Activated CD4-positive, alpha-beta memory T cell treated with anti-CD3 and anti-CD28 coated beads for 36 hours (primary cell): ENCODE data around the gene HEATR9. TPM values are rescaled to one million over a fixed set of nuclear protein-coding genes. Genes with fewer than 3 reads are reported as not detected.

ENCODE experiments used
- CTCF ChIA-PET: fragments of 350-600 bp; sonication (Branson Sonifier 250); formaldehyde crosslinking; loops from one replicate; lab custom pipeline; 2021; ENCODE audit warnings: antibody characterized with exemption, inconsistent platforms; lab: Charles Lee
- POLR2A ChIA-PET: fragments of 350-600 bp; sonication (Branson Sonifier 250); formaldehyde crosslinking; loops from one replicate; lab custom pipeline; 2021; ENCODE audit warnings: antibody characterized with exemption; lab: Charles Lee
- DNase-seq: peaks from one replicate; pipeline ENCODE4 v3.0.0-alpha.2; 2020
- H3K27ac Mint-ChIP-seq: one replicate; pipeline ENCODE4 v1.8.0; 2021; ENCODE audit warnings: mixed read lengths
- H3K27me3 Mint-ChIP-seq: one replicate; pipeline ENCODE4 v1.8.0; 2021; ENCODE audit warnings: mixed read lengths
- H3K36me3 Mint-ChIP-seq: one replicate; pipeline ENCODE4 v1.8.0; 2021; ENCODE audit warnings: mixed read lengths
- H3K4me1 Mint-ChIP-seq: one replicate; pipeline ENCODE4 v1.8.0; 2021; ENCODE audit warnings: low read depth, mixed read lengths
- H3K4me3 Mint-ChIP-seq: one replicate; pipeline ENCODE4 v1.8.0; 2021; ENCODE audit warnings: mild to moderate bottlenecking, mixed read lengths
- H3K9me3 Mint-ChIP-seq: one replicate; pipeline ENCODE4 v1.8.0; 2021; ENCODE audit warnings: mixed read lengths
- intact Hi-C: fragments of 100-400 bp; cut with micrococcal nuclease; formaldehyde crosslinking; loops from one replicate; pipeline ENCODE4 v1.15.1; 2023
- total RNA-seq, 2 experiments: library from RNA; stranded (reverse); gene quantifications; one replicate each; pipeline ENCODE4 v1.2.3, GENCODE V29; 2021

HEATR9 gene
- total RNA-seq, 2 experiments from 2014 or later = 0.24 to 0.27 TPM

DNA sequence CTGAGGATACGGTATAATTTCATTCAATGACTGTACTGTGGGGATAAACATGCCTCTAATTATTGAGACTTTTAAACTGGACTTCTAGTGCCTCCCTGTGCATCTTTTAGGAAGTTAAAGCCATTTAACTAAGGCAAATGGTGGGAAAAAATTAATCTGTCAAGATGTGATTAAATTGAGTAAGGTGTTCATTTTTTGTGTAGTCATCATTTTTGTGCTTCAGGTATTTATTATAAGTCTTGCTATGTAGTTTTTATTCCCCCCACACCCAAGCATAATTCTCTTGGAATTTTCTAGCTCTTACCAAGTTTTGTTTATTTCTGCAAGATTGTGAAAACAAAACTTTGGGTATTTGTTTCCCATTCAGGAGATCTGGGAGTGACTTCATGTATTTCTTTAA is 49.2 kb downstream of the HEATR9 start:
- CTCF ChIA-PET = interaction anchor here (1.3 to 2.5 kb wide), 4 partner anchors 11 to 72 kb away, joined by 3 to 16 read pairs (median 10); partner anchors contain the start of gene TAF15
- Mint-ChIP-seq H3K4me1 (peaks cover 32% of the 10 kb centered on the region), H3K27ac (no peak overlapping the region), H3K36me3 (peaks cover 50% of the 10 kb centered on the region), H3K4me3 (no peak overlapping the region), H3K9me3 (no peaks in the 10 kb centered on the region), H3K27me3 (no peaks in the 10 kb centered on the region)
- intact Hi-C loops = no loop called here
- POLR2A ChIA-PET = interaction anchor here (0.9 kb wide), 1 partner anchor 9 kb away, joined by 3 read pairs; no protein-coding TSS in a partner anchor
- DNase-seq = no peak

DNA sequence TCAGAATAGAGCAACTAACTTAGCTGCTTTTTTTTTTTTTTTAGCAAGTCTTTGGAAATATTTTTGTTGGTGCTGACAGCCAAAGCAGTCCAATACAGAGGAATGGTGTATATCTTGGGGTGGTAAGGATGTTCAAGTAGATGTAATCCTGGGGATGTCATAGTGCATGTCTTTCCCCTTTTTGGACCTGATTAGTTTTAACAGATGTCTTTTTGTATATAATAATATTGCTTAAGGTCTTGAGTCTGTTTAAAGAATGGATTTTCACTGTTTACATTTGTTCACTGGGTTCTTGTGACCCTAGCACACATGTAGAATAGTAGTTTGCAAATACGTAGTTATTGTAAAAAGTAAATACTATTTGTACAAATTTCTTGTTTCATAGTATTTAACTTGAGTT is 51.5 kb downstream of the HEATR9 start:
- no peaks in the 10 kb centered on the region for H3K27me3 Mint-ChIP-seq
- H3K27ac Mint-ChIP-seq = no peak overlapping the region
- intact Hi-C loops = no loop called here
- peaks cover 36% of the 10 kb centered on the region for H3K36me3 Mint-ChIP-seq
- H3K4me3 Mint-ChIP-seq = no peak overlapping the region
- no peaks in the 10 kb centered on the region for H3K9me3 Mint-ChIP-seq
- no peak for DNase-seq
- ChIA-PET POLR2A (interaction anchor here (0.6 to 1.3 kb wide), 3 partner anchors 8 to 262 kb away, joined by 3 to 5 read pairs (median 3); no protein-coding TSS in a partner anchor), CTCF (interaction anchor here (0.6 to 3.6 kb wide), 4 partner anchors 9 to 53 kb away, joined by 3 to 16 read pairs (median 4); partner anchors contain the start of gene TAF15)
- peaks cover 41% of the 10 kb centered on the region for H3K4me1 Mint-ChIP-seq

DNA sequence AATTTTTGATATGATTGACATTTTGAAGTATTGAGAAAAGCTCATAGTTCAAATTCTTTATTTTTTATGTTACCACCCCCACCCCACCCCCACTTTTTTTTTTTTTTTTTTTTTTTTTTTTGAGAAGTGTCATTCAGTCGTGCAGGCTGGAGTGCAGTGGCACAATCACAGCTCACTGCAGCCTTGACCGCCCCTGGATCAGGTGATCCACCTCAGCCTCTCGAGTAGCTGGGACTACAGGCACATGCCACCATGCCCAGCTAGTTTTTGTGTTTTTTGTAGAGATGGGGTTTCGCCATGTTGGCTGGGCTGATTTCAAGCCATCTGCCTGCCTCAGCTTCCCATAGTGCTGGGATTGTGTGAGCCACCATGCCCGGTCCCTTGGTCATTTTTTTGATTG is 52.0 kb downstream of the HEATR9 start:
- no peak overlapping the region for H3K27ac Mint-ChIP-seq
- H3K4me1 Mint-ChIP-seq = peaks cover 46% of the 10 kb centered on the region
- CTCF ChIA-PET = interaction anchor here (0.6 to 3.6 kb wide), 4 partner anchors 8 to 53 kb away, joined by 3 to 16 read pairs (median 4); partner anchors contain the start of gene TAF15
- POLR2A ChIA-PET = interaction anchor here (0.6 to 1.3 kb wide), 3 partner anchors 8 to 261 kb away, joined by 3 to 5 read pairs (median 3); no protein-coding TSS in a partner anchor
- H3K36me3 Mint-ChIP-seq = peaks cover 36% of the 10 kb centered on the region
- intact Hi-C loops = no loop called here
- no peaks in the 10 kb centered on the region for H3K27me3 Mint-ChIP-seq
- no peak for DNase-seq
- H3K9me3 Mint-ChIP-seq = no peaks in the 10 kb centered on the region
- no peak overlapping the region for H3K4me3 Mint-ChIP-seq

DNA sequence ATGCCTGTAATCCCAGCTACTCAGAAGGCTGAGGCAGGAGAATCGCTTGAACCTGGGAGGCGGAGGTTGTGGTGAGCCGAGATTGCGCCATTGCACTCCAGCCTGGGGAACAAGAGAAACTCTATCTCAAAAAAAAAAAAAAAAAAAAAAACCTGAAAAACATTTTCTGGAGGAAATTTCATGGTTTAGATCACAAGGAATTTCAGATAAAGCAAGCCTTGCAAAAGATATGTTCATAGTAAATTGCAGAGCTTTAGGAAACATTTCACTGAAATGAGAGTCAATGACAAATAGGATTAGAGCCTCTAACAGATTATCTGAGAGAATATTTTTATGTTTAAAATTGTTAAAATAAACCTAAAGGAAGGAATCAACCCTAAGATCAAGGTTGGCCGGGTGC is 56.2 kb downstream of the HEATR9 start:
- peaks cover 27% of the 10 kb centered on the region for H3K36me3 Mint-ChIP-seq
- DNase-seq = no peak
- ChIA-PET CTCF (interaction anchor here (9.8 kb wide), 1 partner anchor 47 kb away, joined by 336 read pairs; no protein-coding TSS in a partner anchor), POLR2A (no interaction called here)
- H3K27ac Mint-ChIP-seq = no peak overlapping the region
- intact Hi-C loops = no loop called here
- H3K4me1 Mint-ChIP-seq = peaks cover 57% of the 10 kb centered on the region
- no peak overlapping the region for H3K4me3 Mint-ChIP-seq
- no peaks in the 10 kb centered on the region for H3K27me3 Mint-ChIP-seq
- no peaks in the 10 kb centered on the region for H3K9me3 Mint-ChIP-seq

- Mint-ChIP-seq H3K4me1 (peaks cover 57% of the 10 kb centered on the region), H3K4me3 (no peak overlapping the region), H3K27me3 (no peaks in the 10 kb centered on the region), H3K27ac (no peak overlapping the region), H3K36me3 (peaks cover 24% of the 10 kb centered on the region), H3K9me3 (no peaks in the 10 kb centered on the region)
- CTCF ChIA-PET = interaction anchor here (9.8 kb wide), 1 partner anchor 46 kb away, joined by 336 read pairs; no protein-coding TSS in a partner anchor
- no peak for DNase-seq
- intact Hi-C loops = no loop called here
- POLR2A ChIA-PET = no interaction called here
Measured at GRCh38 chr17:35811759-35812158, 56.9 kb downstream of the HEATR9 start.

DNA sequence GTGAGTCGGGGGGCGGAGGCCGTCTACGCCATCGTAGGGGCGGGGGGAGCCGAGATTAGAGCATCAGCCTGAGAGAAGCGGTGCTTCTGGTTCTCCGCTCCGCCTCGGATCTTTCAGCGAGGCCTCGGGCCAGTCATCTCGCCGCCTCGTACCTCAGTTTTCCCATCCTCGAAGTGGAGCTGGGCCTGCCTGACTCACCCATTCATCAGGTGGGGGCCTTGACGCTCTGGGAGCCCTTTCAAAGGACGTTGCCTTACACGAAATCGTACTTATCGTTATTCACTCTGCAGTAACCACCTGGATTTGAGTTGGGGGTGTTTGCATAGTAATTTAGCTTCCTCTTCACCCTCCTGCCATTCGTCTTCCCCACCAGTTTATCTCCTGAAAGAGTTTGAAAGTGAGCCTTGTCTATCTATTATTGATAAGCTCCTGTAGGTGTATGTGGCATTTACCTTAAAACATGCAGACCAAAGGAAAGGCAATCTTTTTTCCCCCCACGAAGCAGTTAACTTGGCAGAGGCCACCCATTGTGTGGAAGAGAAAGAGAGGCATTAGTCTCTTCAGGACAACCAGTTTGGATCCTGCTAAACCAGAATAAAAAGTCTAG is 58.7 kb downstream of the HEATR9 start:
- peaks cover 44% of the 10 kb centered on the region for H3K4me1 Mint-ChIP-seq
- peak overlapping the region; percentile 99 for H3K27ac Mint-ChIP-seq
- CTCF ChIA-PET = interaction anchor here (1.2 to 9.8 kb wide), 8 partner anchors 10 to 271 kb away, joined by 3 to 336 read pairs (median 8); partner anchors contain the start of gene MMP28
- POLR2A ChIA-PET = interaction anchor here (0.5 to 3.5 kb wide), 13 partner anchors 10 to 736 kb away, joined by 3 to 30 read pairs (median 3); partner anchors contain the start of genes CCL5, MYO19, PIGW and RDM1
- peak overlapping the region; percentile 81 for H3K4me3 Mint-ChIP-seq
- H3K27me3 Mint-ChIP-seq = no peaks in the 10 kb centered on the region
- no peak for DNase-seq
- peaks cover 19% of the 10 kb centered on the region for H3K36me3 Mint-ChIP-seq
- intact Hi-C loops = loop anchor here (1.0 to 10.0 kb wide), 6 partner anchors 46 to 748 kb away; partner anchors contain the start of genes AP2B1, RFFL, SLFN11 and SLFN5
- H3K9me3 Mint-ChIP-seq = no peaks in the 10 kb centered on the region

- intact Hi-C loops = loop anchor here (1.0 to 10.0 kb wide), 6 partner anchors 45 to 747 kb away; partner anchors contain the start of genes AP2B1, RFFL, SLFN11 and SLFN5
- H3K4me3 Mint-ChIP-seq = peak within 1 kb of the TSS; percentile 81
- peak; percentile 97 for DNase-seq
- peak within 1 kb of the TSS; percentile 99 for H3K27ac Mint-ChIP-seq
- POLR2A ChIA-PET = interaction anchor here (0.6 to 3.5 kb wide), 24 partner anchors 8 to 737 kb away, joined by 3 to 30 read pairs (median 4); partner anchors contain the start of genes AP2B1, CCL3, CCL5 and MMP28
- no peaks in the 10 kb centered on the region for H3K9me3 Mint-ChIP-seq
- CTCF ChIA-PET = interaction anchor here (0.7 to 9.8 kb wide), 24 partner anchors 8 to 674 kb away, joined by 3 to 336 read pairs (median 4); partner anchors contain the start of genes MMP28 and RASL10B
- peaks cover 46% of the 10 kb centered on the region for H3K4me1 Mint-ChIP-seq
- peaks cover 19% of the 10 kb centered on the region for H3K36me3 Mint-ChIP-seq
- H3K27me3 Mint-ChIP-seq = no peaks in the 10 kb centered on the region
Measured at GRCh38 chr17:35808962-35809854, 59.5 kb downstream of the HEATR9 start, which contains the start of gene TAF15. TSS of gene TAF15 (plus strand) at chr17:35809484. CDS start at chr17:35809570, 86 bp downstream.

DNA sequence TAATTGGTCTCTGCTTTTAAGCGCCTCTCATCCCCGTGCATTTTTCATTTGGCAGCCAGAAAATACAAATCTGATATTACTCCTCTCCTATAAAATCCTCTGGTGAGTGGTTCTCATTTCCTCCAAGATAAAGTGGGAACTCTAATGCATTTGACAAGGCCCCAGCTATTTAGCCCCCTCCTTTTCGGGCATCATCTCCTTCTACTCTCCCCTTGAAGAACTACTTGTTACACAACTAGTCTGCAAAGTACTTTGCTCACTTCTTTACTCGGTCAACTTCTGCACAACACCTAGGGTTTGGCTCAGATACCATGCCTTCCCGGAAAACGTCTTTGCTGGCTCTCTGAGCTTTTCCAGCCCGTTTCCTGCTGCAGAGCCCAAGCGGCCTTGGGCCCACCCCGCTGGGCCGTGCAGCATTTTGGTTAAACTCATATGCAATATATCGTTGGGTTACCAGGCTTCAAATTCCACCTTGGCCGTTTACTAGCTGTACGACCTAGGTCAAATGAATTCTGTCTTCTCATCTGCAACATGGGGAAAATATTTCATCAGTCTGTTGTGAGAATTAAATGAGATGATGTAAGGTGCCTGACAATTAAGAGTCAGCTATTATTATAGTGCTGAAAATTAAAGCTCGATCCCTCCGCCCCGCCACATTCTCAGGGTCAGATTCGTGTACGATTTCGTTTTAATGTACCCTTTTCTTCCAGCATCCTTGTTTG is 60.3 kb downstream of the HEATR9 start:
- peaks cover 41% of the 10 kb centered on the region for H3K4me1 Mint-ChIP-seq
- DNase-seq = no peak

DNA sequence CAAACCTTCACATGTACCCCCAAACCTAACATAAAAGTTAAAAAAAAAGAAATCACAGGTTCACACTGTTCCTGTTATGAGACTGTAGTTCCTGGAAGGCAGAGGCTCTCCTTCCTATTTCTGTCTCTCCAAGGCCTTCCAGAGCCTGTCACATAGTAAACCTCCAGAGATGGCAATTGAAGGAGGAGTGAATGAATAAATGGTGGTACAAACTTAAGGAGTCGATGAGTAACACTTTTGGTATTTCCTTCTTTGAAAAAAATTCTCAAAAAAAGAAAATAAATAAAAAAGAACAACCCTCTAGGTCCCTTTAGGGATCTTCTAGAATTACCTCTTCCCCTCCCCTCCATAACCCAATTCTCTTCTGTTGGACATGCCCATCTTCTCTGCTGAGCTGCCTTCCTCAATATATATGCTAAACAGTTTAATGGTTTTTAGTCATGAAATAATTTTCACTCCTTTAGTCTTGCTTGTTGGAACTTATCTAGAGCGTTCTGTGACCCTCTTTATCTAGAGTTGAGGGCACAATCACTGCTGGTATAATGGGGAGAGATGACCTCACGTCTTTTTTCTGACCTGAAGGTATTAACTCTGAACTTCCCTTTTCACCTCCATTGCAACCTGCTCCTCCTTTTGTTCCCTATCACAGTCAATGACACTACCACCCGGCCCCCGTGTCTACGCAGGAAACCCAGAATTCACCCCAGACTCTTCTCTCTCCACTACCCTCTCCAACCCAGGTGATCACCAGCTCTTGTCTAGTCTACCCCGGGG is 61.1 kb downstream of the HEATR9 start:
- Mint-ChIP-seq H3K4me1 (peaks cover 42% of the 10 kb centered on the region), H3K4me3 (peak overlapping the region; percentile 81), H3K27me3 (no peaks in the 10 kb centered on the region), H3K9me3 (no peaks in the 10 kb centered on the region), H3K27ac (peak overlapping the region; percentile 99), H3K36me3 (peaks cover 14% of the 10 kb centered on the region)
- intact Hi-C loops = loop anchor here (2.0 to 10.0 kb wide), 5 partner anchors 63 to 745 kb away; partner anchors contain the start of genes AP2B1, RFFL, SLFN11 and SLFN5
- ChIA-PET CTCF (interaction anchor here (1.2 to 9.8 kb wide), 9 partner anchors 9 to 341 kb away, joined by 3 to 336 read pairs (median 5); partner anchors contain the start of gene MMP28), POLR2A (interaction anchor here (0.6 to 3.5 kb wide), 4 partner anchors 19 to 739 kb away, joined by 3 to 30 read pairs (median 4); no protein-coding TSS in a partner anchor)
- DNase-seq = no peak

More for the DNA sequence above, 60.3 kb downstream of the HEATR9 start:
- Mint-ChIP-seq H3K27me3 (no peaks in the 10 kb centered on the region), H3K9me3 (no peaks in the 10 kb centered on the region), H3K27ac (peak overlapping the region; percentile 99), H3K36me3 (peaks cover 14% of the 10 kb centered on the region), H3K4me3 (peak overlapping the region; percentile 81)
- intact Hi-C loops = loop anchor here (2.0 to 10.0 kb wide), 5 partner anchors 64 to 746 kb away; partner anchors contain the start of genes AP2B1, RFFL, SLFN11 and SLFN5
- POLR2A ChIA-PET = interaction anchor here (0.6 to 3.5 kb wide), 21 partner anchors 9 to 738 kb away, joined by 3 to 30 read pairs (median 4); partner anchors contain the start of genes AP2B1, CCL3, CCL5 and MMP28
- CTCF ChIA-PET = interaction anchor here (0.7 to 9.8 kb wide), 23 partner anchors 8 to 674 kb away, joined by 3 to 336 read pairs (median 4); partner anchors contain the start of genes MMP28 and RASL10B
